ENCODE measurements around the gene ADNP.

Gene ADNP

DNA sequence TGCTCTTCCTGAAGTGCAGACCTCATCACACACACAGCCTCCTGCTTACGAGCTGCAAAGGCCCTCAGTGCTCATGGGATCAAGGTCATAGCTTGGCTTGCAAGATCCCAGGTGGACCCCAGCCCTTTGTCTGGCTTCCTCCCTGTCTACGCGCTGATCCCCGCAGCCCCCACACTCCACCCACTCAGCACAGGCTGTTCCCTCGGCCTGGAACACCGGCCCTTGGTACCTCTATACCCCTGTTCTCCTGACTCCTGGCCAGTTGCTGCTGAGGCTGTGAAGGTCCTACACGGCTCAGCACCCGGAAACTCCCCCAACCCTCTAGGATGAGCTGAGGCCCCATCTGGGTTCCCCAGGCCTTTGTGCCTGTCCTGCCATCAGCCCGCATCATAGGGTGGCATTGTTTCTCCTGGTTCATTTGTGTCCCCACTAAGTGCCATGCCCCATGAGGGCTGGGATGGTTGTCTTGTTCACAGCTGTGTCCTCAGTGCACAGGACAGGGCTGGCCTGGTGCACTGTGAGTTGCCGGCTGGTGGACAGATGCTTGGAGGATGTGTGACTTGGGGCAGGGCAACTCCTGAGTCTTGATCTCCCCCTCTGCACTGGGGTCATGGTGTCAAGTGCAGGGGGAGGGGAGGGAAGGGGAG is 57.0 kb downstream of the ADNP start:
- DNase-seq (ENCODE audit: low spot score) = no peak

GRCh38 chr20:50873585-50873984 is 57.7 kb downstream of the ADNP start:
- DNase-seq (ENCODE audit: low spot score) = no peak

GRCh38 chr20:50872560-50873425 is 58.4 kb downstream of the ADNP start:
- no peak for DNase-seq (ENCODE audit: low spot score)

DNA sequence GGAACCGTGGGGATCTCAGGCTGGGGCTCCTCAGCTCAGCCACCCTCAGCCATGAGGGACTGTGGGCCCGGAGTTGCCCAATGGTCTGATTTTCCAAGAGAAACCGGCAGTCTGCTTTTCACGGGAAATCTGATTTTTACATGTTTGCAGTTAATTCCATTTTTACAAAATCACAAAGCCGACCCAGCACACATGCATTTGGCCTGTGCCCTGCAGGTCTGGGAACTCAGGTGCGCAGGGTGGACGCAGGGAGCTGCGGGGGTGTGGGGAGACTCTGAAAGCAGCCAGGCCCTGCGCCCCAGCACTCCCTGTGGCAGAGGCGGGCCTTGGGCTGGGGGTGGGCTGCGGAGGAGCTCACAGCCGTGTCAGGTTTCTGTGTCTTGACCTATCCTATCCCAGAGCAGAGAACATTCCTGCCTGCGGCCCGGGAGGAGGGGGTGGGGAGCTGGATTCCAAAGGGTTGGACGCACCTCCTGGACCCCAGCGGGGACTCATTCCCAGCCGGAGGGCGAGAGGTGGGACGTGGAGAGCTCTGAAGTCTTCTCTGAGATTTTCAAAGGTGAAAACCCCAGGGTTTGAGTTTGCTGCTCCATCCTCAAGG is 60.6 kb downstream of the ADNP start:
- DNase-seq (ENCODE audit: low spot score) = no peak

DNA sequence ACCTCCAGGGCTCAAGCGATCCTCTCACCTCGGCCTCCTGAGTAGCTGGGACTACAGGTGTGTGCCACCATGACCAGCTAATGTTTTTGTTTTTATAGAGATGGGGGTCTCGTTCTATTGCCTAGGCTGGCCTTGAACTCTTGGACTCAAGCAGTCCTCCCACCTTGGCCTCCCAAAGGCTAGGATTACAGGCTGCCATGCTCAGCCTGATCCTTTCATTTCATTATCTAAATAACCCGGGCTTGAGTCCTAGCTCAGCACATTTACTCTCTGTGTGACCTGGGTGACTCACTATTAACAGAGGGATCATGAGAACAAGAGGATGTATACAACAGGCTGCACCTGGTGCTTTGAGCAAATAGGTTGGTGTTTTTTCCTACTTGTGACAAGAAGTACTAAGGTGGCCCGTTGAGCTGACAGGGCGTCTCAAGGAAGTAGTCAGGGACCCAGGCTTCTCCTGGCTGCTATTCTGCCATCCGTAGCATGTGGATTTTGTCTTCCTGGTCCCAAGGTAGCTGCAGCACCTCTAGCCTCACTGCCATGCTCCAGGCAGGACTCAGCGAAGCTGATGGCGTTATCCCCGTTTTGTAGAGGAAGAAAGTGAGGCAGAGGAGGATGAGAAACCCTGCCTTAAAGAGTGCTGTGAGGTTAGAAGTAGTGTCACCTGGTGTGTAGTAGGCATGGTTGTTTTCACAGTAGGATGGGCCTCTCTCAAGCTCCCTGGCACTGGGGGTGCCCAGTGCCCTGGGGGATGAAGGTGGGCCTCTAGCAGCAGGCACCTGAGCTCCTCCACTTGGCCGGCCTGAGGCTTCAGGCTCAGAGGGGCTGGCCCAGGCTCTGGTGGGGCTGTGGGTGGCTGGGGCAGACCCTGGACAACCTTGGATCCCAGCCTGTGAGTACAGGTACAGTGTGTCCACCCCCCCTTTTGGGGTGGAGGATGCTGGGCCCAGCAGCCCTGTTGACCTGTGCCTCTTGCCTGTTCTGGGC is 62.4 kb downstream of the ADNP start:
- DNase-seq (ENCODE audit: low spot score) = no peak

DNA sequence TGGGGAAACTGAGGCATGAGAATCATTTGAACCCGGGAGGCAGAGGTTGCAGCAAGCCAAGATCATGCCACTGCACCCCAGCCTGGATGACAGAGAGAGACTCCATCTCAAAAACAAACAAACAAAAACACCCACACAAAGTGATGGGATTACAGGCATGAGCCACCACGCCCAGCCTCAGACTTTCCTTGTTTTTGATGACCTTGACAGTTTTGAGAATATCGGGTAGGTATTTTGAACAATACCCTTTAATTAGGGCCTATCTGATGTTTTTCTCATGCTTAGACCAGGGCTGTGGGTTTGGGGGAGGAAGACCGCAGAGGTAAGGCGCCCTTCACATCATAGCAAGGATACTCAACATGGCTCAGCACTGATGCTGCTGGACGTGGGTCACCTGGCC is 63.4 kb downstream of the ADNP start:
- DNase-seq (ENCODE audit: low spot score) = no peak

GRCh38 chr20:50866831-50867230 is 64.4 kb downstream of the ADNP start:
- no peak for DNase-seq (ENCODE audit: low spot score)

GRCh38 chr20:50866036-50866685 is 65.1 kb downstream of the ADNP start:
- no peak for DNase-seq (ENCODE audit: low spot score)

DNA sequence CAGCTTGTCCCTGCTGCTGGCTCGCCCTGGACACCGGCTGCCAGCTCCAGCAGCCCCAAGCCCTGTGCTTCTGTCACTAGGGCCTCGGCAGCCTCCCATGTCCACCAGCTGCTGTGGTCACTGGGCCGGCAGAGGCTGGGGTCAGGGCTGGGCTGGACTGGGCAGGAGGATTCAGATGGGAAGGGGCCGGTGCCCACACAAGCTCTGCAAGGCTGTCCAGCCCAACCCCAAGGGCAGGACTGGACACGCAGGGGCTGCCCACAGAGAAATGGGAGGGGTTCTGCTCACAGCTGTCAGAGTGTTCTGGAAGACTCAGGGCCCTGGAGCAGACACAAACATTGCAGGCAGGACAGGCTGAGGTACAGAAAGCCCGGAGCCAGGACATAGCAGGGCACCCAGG is 65.6 kb downstream of the ADNP start:
- no peak for DNase-seq (ENCODE audit: low spot score)

GRCh38 chr20:50865114-50865513 is 66.1 kb downstream of the ADNP start:
- DNase-seq (ENCODE audit: low spot score) = no peak

- no peak for DNase-seq (ENCODE audit: low spot score)
Observed at GRCh38 chr20:50862546-50862945, 68.7 kb downstream of the ADNP start.

- no peak for DNase-seq (ENCODE audit: low spot score)
Observed at GRCh38 chr20:50861012-50861411, 70.2 kb downstream of the ADNP start.

DNA sequence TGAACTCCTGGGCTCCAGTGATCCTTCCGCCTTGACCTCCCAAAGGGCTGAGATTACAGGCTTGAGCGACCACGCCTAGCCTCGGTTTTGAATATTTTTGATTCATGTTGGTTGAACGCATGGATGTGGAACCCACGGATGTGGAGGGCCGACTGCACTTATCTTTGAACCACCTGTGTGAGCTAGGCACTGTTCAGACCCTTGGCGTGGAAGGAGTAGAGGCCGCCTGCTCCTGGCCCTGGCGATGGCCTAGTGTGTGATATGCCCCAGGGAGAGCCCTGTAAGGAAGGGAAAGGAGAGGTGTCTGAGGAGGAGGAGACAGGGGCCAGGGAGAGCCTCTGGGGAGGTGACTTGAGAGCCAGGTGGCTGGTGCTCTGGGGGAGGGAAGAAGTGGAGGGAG is 72.1 kb downstream of the ADNP start:
- DNase-seq (ENCODE audit: low spot score) = no peak

GRCh38 chr20:50858525-50858924 is 72.7 kb downstream of the ADNP start:
- no peak for DNase-seq (ENCODE audit: low spot score)

DNA sequence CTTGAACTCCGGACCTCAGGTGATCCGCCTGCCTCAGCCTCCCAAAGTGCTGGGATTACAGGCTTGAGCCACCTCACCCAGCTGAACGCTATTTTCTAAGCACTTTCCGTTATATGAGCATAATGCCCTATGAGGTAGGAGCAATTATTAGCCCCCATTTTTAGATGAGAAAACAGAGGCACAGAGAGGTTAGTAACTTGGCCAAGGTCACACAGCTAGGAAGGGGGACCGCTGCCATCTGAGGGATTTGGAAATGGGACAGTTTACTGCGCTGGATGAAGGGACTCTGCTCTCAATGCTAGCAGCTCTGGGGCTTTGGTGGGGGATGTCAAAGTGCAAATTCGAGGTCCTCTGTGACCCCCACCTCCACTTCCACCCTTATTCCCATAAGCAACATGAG is 73.9 kb downstream of the ADNP start:
- DNase-seq (ENCODE audit: low spot score) = no peak

DNA sequence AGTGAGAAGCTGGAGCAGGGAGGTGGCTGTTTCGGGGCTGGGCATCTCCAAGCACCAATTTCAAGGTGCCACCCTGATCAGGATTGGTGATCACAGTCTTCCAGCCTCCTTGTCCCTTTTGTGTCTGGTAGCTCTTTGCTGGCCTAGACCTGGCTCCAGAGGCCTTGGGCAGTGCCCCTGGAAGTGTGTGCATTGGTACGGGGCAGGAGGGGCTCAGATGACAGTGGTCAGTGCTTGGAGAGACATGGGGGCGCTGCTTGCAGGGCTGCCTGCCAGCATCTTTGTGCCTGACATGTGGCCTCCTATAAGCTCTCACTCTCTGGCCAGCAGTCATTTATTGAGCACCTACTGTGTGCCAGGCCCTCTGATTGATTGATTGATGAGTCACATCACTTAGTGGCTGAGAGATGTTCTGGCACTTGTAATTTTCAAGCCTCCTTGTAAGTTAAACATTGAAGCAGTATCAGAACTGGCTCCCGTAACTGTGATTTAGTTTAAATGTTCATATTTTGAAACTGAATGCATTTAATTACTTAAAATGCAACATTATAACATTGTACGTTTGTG is 74.7 kb downstream of the ADNP start:
- DNase-seq (ENCODE audit: low spot score) = no peak

DNA sequence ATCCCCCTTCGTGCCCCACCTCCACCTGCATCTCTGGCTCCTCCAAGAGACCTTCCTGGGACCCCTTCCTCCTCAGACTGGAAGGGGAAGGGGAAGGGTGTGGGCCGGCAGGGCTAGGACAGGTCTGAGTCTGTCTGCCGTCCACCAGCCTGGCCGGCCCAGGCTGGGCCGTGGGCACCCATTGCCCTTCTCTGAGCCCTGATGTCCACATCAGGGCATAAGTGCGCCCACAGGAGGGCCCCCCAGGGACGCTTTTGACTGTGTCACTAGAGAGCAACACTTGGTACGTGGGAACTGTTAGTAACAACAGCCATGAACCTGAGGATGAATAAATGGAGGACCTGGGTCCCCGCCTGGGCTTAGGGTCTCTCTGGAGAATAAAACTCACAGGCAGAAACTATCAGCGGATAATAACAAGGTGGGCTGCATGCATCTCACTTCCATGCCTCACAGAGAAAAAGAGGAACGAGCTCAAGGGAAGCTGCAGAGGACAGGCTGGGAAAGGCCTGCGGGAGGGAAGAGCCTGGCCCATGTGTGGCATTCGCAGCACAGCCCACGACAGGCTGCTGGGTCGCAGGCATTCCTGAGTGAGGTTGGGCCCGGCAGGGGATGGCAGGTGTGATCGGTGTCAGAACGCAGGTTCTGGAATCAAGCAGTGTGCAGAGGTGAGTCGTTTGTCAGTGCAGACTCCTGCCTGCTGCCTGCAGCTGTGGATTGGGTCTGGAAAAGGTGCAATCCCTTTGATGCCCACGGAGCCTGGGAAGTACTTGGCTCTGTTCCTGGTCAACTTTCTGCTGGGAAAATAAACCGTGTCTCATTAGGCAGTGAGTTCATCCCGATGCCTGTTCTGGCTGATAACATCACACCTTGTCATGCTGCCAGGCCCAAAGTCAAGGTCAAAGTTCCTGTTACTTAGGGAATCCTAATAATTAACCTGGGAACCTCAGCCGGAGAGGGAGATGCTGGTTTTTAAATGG is 75.5 kb downstream of the ADNP start:
- DNase-seq (ENCODE audit: low spot score) = no peak

- no peak for DNase-seq (ENCODE audit: low spot score)
Observed at GRCh38 chr20:50854506-50855249, 76.6 kb downstream of the ADNP start.

GRCh38 chr20:50852085-50852484 is 79.2 kb downstream of the ADNP start:
- no peak for DNase-seq (ENCODE audit: low spot score)

All from AG20443 (cell line).